Stimulated activated memory B cell treated with anti-CD40 and anti-IgM and Interleukin-4, amounts not matched to agents 10 μg/mL and 1 μg/mL and 100 μg/mL, for 72 hours (primary cell): ENCODE measurements around the gene OSBP2.
A peak's percentile ranks its signal among the peaks of the same experiment; 100 is the strongest.
"Not testable (repeated sequence)": the region's sequence is repeated elsewhere in the genome, so short reads cannot be mapped to it uniquely, and the experiment has no call there.

Source experiments
- ATAC-seq: fragments of 150-1000 bp; cut with Tn5 transposase; 2 replicates; pipeline ENCODE4 v1.10.0; 2021
- H3K27ac Mint-ChIP-seq: one replicate; pipeline ENCODE4 v1.8.0; 2022; ENCODE audit warnings: mild to moderate bottlenecking, mixed read lengths
- H3K27me3 Mint-ChIP-seq: one replicate; pipeline ENCODE4 v1.8.0; 2022; ENCODE audit warnings: mixed read lengths
- H3K36me3 Mint-ChIP-seq: one replicate; pipeline ENCODE4 v1.8.0; 2022; ENCODE audit warnings: mixed read lengths
- H3K4me1 Mint-ChIP-seq: one replicate; pipeline ENCODE4 v1.8.0; 2022; ENCODE audit warnings: mixed read lengths
- H3K4me3 Mint-ChIP-seq: one replicate; pipeline ENCODE4 v1.8.0; 2022; ENCODE audit warnings: mild to moderate bottlenecking, moderate library complexity, mixed read lengths
- H3K9me3 Mint-ChIP-seq: one replicate; pipeline ENCODE4 v1.8.0; 2022; ENCODE audit warnings: mixed read lengths

The OSBP2 gene

DNA sequence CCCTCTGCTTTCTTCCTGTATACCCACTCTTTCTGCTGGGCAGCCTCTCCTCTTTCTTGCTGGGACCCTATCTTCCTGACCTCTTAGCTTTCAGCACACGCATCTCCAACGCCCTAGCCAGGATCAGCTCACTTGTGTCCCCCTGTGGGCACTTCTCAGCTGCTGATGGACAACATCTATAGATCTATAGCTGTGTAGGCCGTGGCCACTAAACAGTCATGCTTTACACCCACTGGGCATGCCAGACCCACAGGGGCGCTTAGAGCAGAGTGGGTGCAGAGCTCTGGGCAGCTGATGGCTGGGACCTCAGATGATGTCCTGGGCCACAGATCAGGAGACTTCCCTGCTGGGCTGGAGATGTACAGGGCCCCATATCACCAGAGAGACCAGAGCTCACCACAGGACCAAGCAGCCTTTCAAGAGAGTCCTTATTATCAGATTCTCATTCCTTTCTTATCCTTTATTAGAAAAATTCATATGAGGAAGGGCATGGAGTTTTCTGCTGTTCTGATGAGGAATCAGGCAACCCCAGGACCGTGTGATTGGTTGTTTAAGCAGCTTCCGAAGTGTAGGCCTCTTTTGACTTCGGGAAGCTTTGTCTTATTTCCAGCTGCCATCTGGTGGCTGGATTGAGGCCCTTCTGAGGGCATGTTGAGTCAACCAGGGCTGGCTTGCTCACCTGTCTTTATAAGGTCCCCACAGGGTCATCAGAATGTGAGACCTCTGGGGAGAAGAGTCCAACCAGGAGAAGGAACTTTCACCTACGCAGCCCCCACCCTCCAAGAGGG lies 60.5 kb downstream of the OSBP2 start:
- peaks cover 19% of the 10 kb centered on the region for H3K27me3 Mint-ChIP-seq
- H3K4me3 Mint-ChIP-seq: no peak overlapping the region

GRCh38 chr22:30755759-30756124 lies 61.1 kb downstream of the OSBP2 start:
- H3K4me3 Mint-ChIP-seq: no peak overlapping the region
- H3K36me3 Mint-ChIP-seq: no peaks in the 10 kb centered on the region
- peak; percentile 25 for ATAC-seq
- no peaks in the 10 kb centered on the region for H3K4me1 Mint-ChIP-seq
- peaks cover 19% of the 10 kb centered on the region for H3K27me3 Mint-ChIP-seq
- H3K9me3 Mint-ChIP-seq: peaks cover 4% of the 10 kb centered on the region
- no peak overlapping the region for H3K27ac Mint-ChIP-seq

More for the DNA sequence above, 60.5 kb downstream of the OSBP2 start:
- H3K36me3 Mint-ChIP-seq: no peaks in the 10 kb centered on the region
- peak; percentile 75 for ATAC-seq
- H3K9me3 Mint-ChIP-seq: peaks cover 4% of the 10 kb centered on the region
- no peaks in the 10 kb centered on the region for H3K4me1 Mint-ChIP-seq
- H3K27ac Mint-ChIP-seq: no peak overlapping the region

GRCh38 chr22:30763815-30764673 lies 69.4 kb downstream of the OSBP2 start:
- H3K36me3 Mint-ChIP-seq: no peaks in the 10 kb centered on the region
- no peak overlapping the region for H3K4me3 Mint-ChIP-seq
- H3K27ac Mint-ChIP-seq: no peak overlapping the region
- H3K27me3 Mint-ChIP-seq: no peaks in the 10 kb centered on the region
- H3K9me3 Mint-ChIP-seq: no peaks in the 10 kb centered on the region
- ATAC-seq: peak; percentile 62
- H3K4me1 Mint-ChIP-seq: no peaks in the 10 kb centered on the region

DNA sequence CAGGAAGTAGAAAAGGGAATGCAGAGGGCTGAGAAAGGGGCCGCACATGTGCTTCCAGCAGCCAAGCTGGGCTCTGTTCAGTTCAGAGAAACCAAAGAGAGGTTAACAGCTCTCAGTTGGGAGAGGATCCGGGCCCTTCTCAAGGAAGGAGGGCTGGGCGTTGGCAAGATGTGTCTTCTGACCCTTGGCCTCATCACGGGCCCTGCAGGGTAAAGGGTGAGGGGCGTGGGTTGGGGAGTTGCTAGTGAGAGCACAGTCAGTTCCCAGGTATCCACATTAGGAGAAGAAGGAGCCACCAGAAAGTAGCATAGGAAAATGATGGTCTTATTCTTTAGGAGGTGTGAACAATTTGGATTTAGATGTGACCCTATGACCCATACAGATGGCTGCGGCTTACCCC lies 73.0 kb downstream of the OSBP2 start:
- H3K36me3 Mint-ChIP-seq: no peaks in the 10 kb centered on the region
- H3K4me3 Mint-ChIP-seq: no peak overlapping the region
- no peaks in the 10 kb centered on the region for H3K9me3 Mint-ChIP-seq
- ATAC-seq: no peak
- no peaks in the 10 kb centered on the region for H3K27me3 Mint-ChIP-seq
- H3K27ac Mint-ChIP-seq: no peak overlapping the region
- H3K4me1 Mint-ChIP-seq: no peaks in the 10 kb centered on the region

GRCh38 chr22:30770716-30771115 lies 76.0 kb downstream of the OSBP2 start:
- no peak for ATAC-seq
- H3K36me3 Mint-ChIP-seq: no peaks in the 10 kb centered on the region
- H3K27ac Mint-ChIP-seq: no peak overlapping the region
- H3K4me1 Mint-ChIP-seq: no peaks in the 10 kb centered on the region
- peaks cover 6% of the 10 kb centered on the region for H3K27me3 Mint-ChIP-seq
- H3K9me3 Mint-ChIP-seq: no peaks in the 10 kb centered on the region
- H3K4me3 Mint-ChIP-seq: no peak overlapping the region

GRCh38 chr22:30773919-30774318 lies 79.2 kb downstream of the OSBP2 start:
- no peak overlapping the region for H3K27ac Mint-ChIP-seq
- H3K4me3 Mint-ChIP-seq: no peak overlapping the region
- no peaks in the 10 kb centered on the region for H3K4me1 Mint-ChIP-seq
- H3K27me3 Mint-ChIP-seq: peaks cover 6% of the 10 kb centered on the region
- ATAC-seq: no peak
- H3K36me3 Mint-ChIP-seq: no peaks in the 10 kb centered on the region
- peaks cover 3% of the 10 kb centered on the region for H3K9me3 Mint-ChIP-seq

DNA sequence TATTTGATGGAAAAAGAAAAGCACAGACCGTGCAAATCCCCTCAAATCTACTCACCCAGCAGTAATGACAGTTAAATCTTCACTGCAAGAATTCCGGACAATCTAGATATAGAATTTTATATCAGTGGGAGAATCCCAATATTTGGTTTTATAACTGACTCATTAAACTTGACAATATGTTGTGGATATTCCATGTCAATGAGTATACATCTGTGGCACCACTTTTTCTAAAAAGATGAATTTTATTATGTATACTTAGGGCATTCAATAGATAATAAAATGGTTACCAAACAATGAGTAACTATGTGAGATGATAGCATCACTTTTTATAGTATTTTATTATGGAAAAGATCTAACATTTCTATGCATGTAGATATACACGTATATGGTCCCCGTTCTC lies 79.9 kb downstream of the OSBP2 start:
- H3K27ac Mint-ChIP-seq: no peak overlapping the region
- ATAC-seq: no peak
- no peaks in the 10 kb centered on the region for H3K36me3 Mint-ChIP-seq
- no peak overlapping the region for H3K4me3 Mint-ChIP-seq
- H3K4me1 Mint-ChIP-seq: no peaks in the 10 kb centered on the region
- peaks cover 3% of the 10 kb centered on the region for H3K9me3 Mint-ChIP-seq
- H3K27me3 Mint-ChIP-seq: peaks cover 6% of the 10 kb centered on the region

DNA sequence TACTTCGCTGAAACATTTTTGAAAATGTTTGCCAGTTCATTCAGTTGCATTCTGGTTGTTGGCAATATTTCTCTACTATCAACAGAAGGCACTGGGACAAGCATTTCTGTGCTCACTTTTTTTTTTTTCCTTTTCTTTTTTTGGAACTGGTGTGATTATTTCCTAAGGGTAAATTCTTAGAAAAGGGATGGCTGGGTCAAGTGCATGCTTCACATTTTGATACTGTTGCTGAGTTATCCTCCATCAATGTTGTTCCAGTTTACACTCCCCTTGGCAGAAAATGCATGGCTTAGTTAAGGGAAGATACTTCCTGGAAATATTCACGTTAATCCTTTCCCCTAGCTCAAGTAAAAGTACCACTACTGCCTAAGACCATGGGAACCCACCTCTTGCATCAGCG lies 81.8 kb downstream of the OSBP2 start:
- ATAC-seq: no peak
- H3K4me1 Mint-ChIP-seq: no peaks in the 10 kb centered on the region
- no peaks in the 10 kb centered on the region for H3K36me3 Mint-ChIP-seq
- H3K27me3 Mint-ChIP-seq: peaks cover 13% of the 10 kb centered on the region
- no peak overlapping the region for H3K27ac Mint-ChIP-seq
- no peak overlapping the region for H3K4me3 Mint-ChIP-seq
- H3K9me3 Mint-ChIP-seq: peaks cover 3% of the 10 kb centered on the region

DNA sequence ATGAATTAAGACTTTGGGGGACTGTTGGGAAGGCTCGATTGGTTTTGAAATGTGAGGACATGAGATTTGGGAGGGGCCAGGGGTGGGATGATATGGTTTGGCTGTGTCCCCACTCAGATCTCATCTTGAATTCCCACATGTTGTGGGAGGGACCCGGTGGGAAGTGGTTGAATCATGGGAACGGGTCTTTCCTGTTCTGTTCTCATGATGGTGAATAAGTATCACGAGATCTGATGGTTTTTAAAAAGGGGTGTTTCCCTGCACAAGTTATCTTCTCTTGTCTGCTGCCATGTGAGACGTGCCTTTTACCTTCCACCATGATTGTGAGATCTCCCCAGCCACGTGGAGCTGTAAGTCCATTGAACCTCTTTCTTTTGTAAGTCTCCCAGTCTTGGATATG lies 82.5 kb downstream of the OSBP2 start:
- not testable (repeated sequence) for H3K27ac Mint-ChIP-seq, H3K9me3 Mint-ChIP-seq, H3K4me3 Mint-ChIP-seq, H3K36me3 Mint-ChIP-seq, H3K4me1 Mint-ChIP-seq, ATAC-seq
- H3K27me3 Mint-ChIP-seq: peaks cover 15% of the 10 kb centered on the region

GRCh38 chr22:30777587-30777986 lies 82.9 kb downstream of the OSBP2 start:
- no peaks in the 10 kb centered on the region for H3K36me3 Mint-ChIP-seq
- peaks cover 15% of the 10 kb centered on the region for H3K27me3 Mint-ChIP-seq
- no peak overlapping the region for H3K27ac Mint-ChIP-seq
- no peak overlapping the region for H3K4me3 Mint-ChIP-seq
- no peaks in the 10 kb centered on the region for H3K4me1 Mint-ChIP-seq
- ATAC-seq: no peak
- H3K9me3 Mint-ChIP-seq: peaks cover 3% of the 10 kb centered on the region

- no peak overlapping the region for H3K4me3 Mint-ChIP-seq
- peaks cover 10% of the 10 kb centered on the region for H3K27me3 Mint-ChIP-seq
- no peak for ATAC-seq
- no peak overlapping the region for H3K27ac Mint-ChIP-seq
- H3K9me3 Mint-ChIP-seq: peaks cover 3% of the 10 kb centered on the region
- no peaks in the 10 kb centered on the region for H3K36me3 Mint-ChIP-seq
- no peaks in the 10 kb centered on the region for H3K4me1 Mint-ChIP-seq
Measured at GRCh38 chr22:30778261-30778660, 83.6 kb downstream of the OSBP2 start.

- Mint-ChIP-seq H3K36me3 (no peaks in the 10 kb centered on the region), H3K27ac (no peak overlapping the region), H3K4me3 (no peak overlapping the region), H3K9me3 (peaks cover 3% of the 10 kb centered on the region), H3K4me1 (no peaks in the 10 kb centered on the region), H3K27me3 (peaks cover 9% of the 10 kb centered on the region)
- no peak for ATAC-seq
Measured at GRCh38 chr22:30780026-30780425, 85.4 kb downstream of the OSBP2 start.

GRCh38 chr22:30781271-30781875 lies 86.7 kb downstream of the OSBP2 start:
- peaks cover 3% of the 10 kb centered on the region for H3K9me3 Mint-ChIP-seq
- no peak overlapping the region for H3K4me3 Mint-ChIP-seq
- H3K27ac Mint-ChIP-seq: no peak overlapping the region
- no peak for ATAC-seq
- no peaks in the 10 kb centered on the region for H3K4me1 Mint-ChIP-seq
- no peaks in the 10 kb centered on the region for H3K36me3 Mint-ChIP-seq
- peaks cover 9% of the 10 kb centered on the region for H3K27me3 Mint-ChIP-seq

GRCh38 chr22:30782613-30783012 lies 87.9 kb downstream of the OSBP2 start:
- Mint-ChIP-seq H3K4me3 (no peak overlapping the region), H3K36me3 (no peaks in the 10 kb centered on the region), H3K27me3 (peaks cover 19% of the 10 kb centered on the region), H3K27ac (no peak overlapping the region), H3K9me3 (no peaks in the 10 kb centered on the region), H3K4me1 (no peaks in the 10 kb centered on the region)
- ATAC-seq: no peak

- H3K4me1 Mint-ChIP-seq: no peaks in the 10 kb centered on the region
- no peaks in the 10 kb centered on the region for H3K9me3 Mint-ChIP-seq
- no peak for ATAC-seq
- no peak overlapping the region for H3K27ac Mint-ChIP-seq
- H3K36me3 Mint-ChIP-seq: no peaks in the 10 kb centered on the region
- peaks cover 19% of the 10 kb centered on the region for H3K27me3 Mint-ChIP-seq
- H3K4me3 Mint-ChIP-seq: no peak overlapping the region
Measured at GRCh38 chr22:30783021-30783420, 88.3 kb downstream of the OSBP2 start.
